ENCODE measurements around the gene LGSN. TPM values are rescaled to one million over a fixed set of nuclear protein-coding genes. Genes with fewer than 3 reads are reported as not detected.

Gene LGSN
- total and polyA plus RNA-seq, 10 of the 15 experiments (the other 5 are each of a cell fraction or from before 2014, with no cell fraction given) = not detected

- ChIA-PET CTCF (interaction anchor here (1.6 kb wide), 1 partner anchor 146 kb away, joined by 7 read pairs; no protein-coding TSS in a partner anchor), SMC1A (ENCODE audit: uncharacterized antibody, unreplicated experiment) (interaction anchor here (0.6 to 2.5 kb wide), 4 partner anchors 9 to 740 kb away, joined by 3 to 13 read pairs (median 5); no protein-coding TSS in a partner anchor)
- no peak for TF ChIP-seq SRF (IDR thresholded peaks at IDR 0.05; ENCODE audit: low read depth in 2 of 2, low read length in 2 of 2)
- TF ChIP-seq ZZZ3 (IDR thresholded peaks at IDR 0.05; ENCODE audit: control insufficient read depth, insufficient read length, low read depth) = no peak
- no peak for TF ChIP-seq ELK1 (IDR thresholded peaks at IDR 0.05; ENCODE audit: low read depth, low read length)
- TF ChIP-seq EP300 (IDR thresholded peaks at IDR 0.05; ENCODE audit: borderline replicate concordance in 1 of 2, control insufficient read depth in 1 of 2, low read depth in 2 of 2, low read length in 2 of 2) = no peak
- no peak for TF ChIP-seq ASH2L (IDR thresholded peaks at IDR 0.05; ENCODE audit: borderline replicate concordance, low read depth)
- TF ChIP-seq NFYA (IDR thresholded peaks at IDR 0.05; ENCODE audit: borderline replicate concordance, low read depth, low read length) = no peak
- no peak for TF ChIP-seq GABPA (IDR thresholded peaks at IDR 0.05; ENCODE audit: low read depth)
- TF ChIP-seq TBL1XR1 (IDR thresholded peaks at IDR 0.05; ENCODE audit: low read depth, low read length) = no peak
- no peak for TF ChIP-seq SMC3 (IDR thresholded peaks at IDR 0.05; ENCODE audit: borderline replicate concordance, low read length)
- no peak for TF ChIP-seq EED (IDR thresholded peaks at IDR 0.05; ENCODE audit: low read depth)
- TF ChIP-seq PRDM15 (CRISPR knock-in tag; IDR thresholded peaks at IDR 0.05) = no peak
- TF ChIP-seq POLR2AphosphoS5 (IDR thresholded peaks at IDR 0.05; ENCODE audit: low read length) = no peak
- TF ChIP-seq SMARCA5 (IDR thresholded peaks at IDR 0.05) = no peak
- no peak for TF ChIP-seq RELA (IDR thresholded peaks at IDR 0.05; ENCODE audit: borderline replicate concordance, partially characterized antibody)
- no peak for TF ChIP-seq BCLAF1 (IDR thresholded peaks at IDR 0.05)
- no peak for TF ChIP-seq NR2C1 (IDR thresholded peaks at IDR 0.05)
These were observed 52.7 kb downstream of the LGSN start for GRCh38 chr6:63267046-63267445.

More at GRCh38 chr6:63267046-63267445, 52.7 kb downstream of the LGSN start:
- RAD21 ChIA-PET (ENCODE audit: unreplicated experiment) = interaction anchor here (0.6 kb wide), 1 partner anchor 973 kb away, joined by 3 read pairs; no protein-coding TSS in a partner anchor
- H3K4me2 ChIP-seq (ENCODE audit: control insufficient read depth, insufficient read depth) = no peak overlapping the region
- H3K4me3 ChIP-seq = no peak overlapping the region
- no peaks in the 10 kb centered on the region; the same call in 1 of the 2 replicates for H3K4me1 ChIP-seq (ENCODE audit: control insufficient read depth, insufficient read depth, low read length)
- POLR2A ChIA-PET = no interaction called here
- H3K9me3 ChIP-seq (replicated peaks; ENCODE audit: control insufficient read depth, insufficient read depth, low read length) = no peaks in the 10 kb centered on the region
- BruUV-seq (replicated peaks) = no TSS peak
- DNase-seq (ENCODE audit: low read depth, low spot score) (no peak), FAIRE-seq (no peak), ATAC-seq (no peak)
- in situ Hi-C loops (cut with MboI) (no loop called here), intact Hi-C loops (cut with micrococcal nuclease; ENCODE audit: unreplicated experiment) (no loop called here)
- no peaks in the 10 kb centered on the region for H4K20me1 ChIP-seq (ENCODE audit: control insufficient read depth, insufficient read depth)
- WGBS (ENCODE audit: insufficient coverage, insufficient replicate concordance, low lambda C conversion rate, missing lambda C conversion rate) = 43% methylated on average over 4 of the region's 4 CpGs
- no peak overlapping the region for H3K9ac ChIP-seq (ENCODE audit: control insufficient read depth, insufficient read depth, low read length)
- H3K79me2 ChIP-seq (ENCODE audit: control insufficient read depth, insufficient read depth, low read length) = no peaks in the 10 kb centered on the region
- H3K36me3 ChIP-seq (ENCODE audit: control insufficient read depth in 2 of 2, insufficient read depth in 2 of 2, low read length in 1 of 2) = no peaks in the 10 kb centered on the region
- no peak overlapping the region for H3K27ac ChIP-seq (ENCODE audit: control insufficient read depth, insufficient read depth)
- H2AFZ ChIP-seq (ENCODE audit: control insufficient read depth, low read depth, low read length) = no peak overlapping the region
- no peaks in the 10 kb centered on the region for H3K27me3 ChIP-seq (replicated peaks in 1 of 2; ENCODE audit: control insufficient read depth in 2 of 2, insufficient read depth in 2 of 2, low read length in 1 of 2)
